NCI-H524 treated with DMSO at 0.1 percent for 48 hours (cell line): ENCODE data around the gene PPP6R3.
"Not testable (repeated sequence)": the region's sequence is repeated elsewhere in the genome, so short reads cannot be mapped to it uniquely, and the experiment has no call there.

ENCODE experiments used
- DNase-seq: peaks from one replicate; lab custom pipeline; 2025; lab: John Stamatoyannopoulos, UW

Gene PPP6R3

DNA sequence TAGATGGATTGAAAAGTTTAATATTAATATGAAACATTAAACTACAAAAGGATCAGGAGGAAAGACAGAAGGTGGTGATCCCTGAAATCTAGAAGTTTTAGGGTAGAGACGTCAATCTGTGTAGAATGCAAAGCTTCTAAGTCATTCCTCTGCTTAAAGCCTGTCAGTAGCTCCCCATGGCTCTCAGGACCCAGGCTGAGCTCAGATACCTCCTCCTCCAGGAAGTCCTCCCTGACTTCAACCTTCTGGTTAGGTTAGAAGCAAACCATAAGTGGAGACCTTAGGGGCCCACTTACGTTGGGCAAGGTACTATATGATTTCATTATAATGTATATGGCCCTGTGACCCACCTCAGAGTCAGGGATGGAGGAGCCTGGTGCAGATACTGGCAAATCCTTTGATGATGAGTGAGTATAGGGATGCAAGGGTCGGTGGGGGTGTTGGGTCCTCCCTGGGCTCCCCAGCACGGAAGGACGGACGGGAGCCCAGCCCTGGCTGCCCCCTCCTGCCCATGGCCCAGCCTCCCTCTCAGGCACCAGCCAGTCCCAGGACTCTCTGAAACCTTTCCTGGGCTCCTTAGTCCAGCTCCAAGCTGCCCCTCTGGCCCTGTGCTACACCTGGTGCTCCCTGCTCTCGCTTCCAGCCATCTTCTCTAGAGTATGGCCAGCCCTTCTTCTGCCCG lies 3.2 kb upstream of the PPP6R3 start:
- DNase-seq: no peak

GRCh38 chr11:68457898-68458249 lies 2.7 kb upstream of the PPP6R3 start:
- no peak for DNase-seq

- DNase-seq: not testable (repeated sequence)
Measured at GRCh38 chr11:68458340-68458739, 2.2 kb upstream of the PPP6R3 start.

GRCh38 chr11:68459886-68460740 lies 439 bp upstream of the PPP6R3 start:
- peak; percentile 91 for DNase-seq

GRCh38 chr11:68461575-68461917 lies 994 bp downstream of the PPP6R3 start:
- no peak for DNase-seq

GRCh38 chr11:68463714-68464113 lies 3.2 kb downstream of the PPP6R3 start:
- no peak for DNase-seq

GRCh38 chr11:68467201-68467834 lies 6.8 kb downstream of the PPP6R3 start:
- DNase-seq: no peak

DNA sequence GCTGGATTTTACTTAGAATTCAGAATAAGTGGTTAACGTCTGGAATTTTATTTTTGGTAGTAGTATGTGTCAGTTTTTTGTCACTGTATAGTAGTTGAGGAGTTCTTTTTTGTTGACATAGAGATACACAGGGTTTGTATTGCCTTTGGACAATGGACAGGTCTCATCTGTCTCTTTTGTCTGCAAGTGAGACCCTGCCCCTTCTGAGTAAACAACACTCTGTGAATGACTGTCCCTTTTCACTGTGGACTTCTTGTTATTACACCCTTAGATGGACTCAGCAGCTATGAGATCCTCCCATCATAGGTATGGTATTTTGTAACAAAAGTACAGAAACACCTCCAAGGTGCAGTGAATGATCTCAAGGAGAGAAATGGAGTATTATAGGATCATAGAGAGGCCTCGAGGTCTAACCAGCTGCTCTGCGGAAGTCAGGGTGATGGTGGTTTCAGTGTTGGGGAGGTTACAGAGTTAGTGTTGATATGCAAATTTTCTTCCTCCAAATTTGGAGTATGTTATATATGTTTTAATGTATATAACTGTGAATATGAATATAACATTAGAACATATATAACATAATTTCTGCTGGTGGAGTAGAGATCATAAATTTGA lies 7.8 kb downstream of the PPP6R3 start:
- DNase-seq: no peak

- DNase-seq: no peak
Measured at GRCh38 chr11:68469122-68469521, 8.6 kb downstream of the PPP6R3 start.

- no peak for DNase-seq
Measured at GRCh38 chr11:68469642-68470041, 9.1 kb downstream of the PPP6R3 start.

- DNase-seq: peak; percentile 77
Measured at GRCh38 chr11:68470304-68470811, 9.8 kb downstream of the PPP6R3 start.

- DNase-seq: no peak
Measured at GRCh38 chr11:68471360-68472340, 11.1 kb downstream of the PPP6R3 start.

GRCh38 chr11:68472778-68473177 lies 12.2 kb downstream of the PPP6R3 start:
- no peak for DNase-seq

GRCh38 chr11:68473693-68474092 lies 13.1 kb downstream of the PPP6R3 start:
- no peak for DNase-seq

DNA sequence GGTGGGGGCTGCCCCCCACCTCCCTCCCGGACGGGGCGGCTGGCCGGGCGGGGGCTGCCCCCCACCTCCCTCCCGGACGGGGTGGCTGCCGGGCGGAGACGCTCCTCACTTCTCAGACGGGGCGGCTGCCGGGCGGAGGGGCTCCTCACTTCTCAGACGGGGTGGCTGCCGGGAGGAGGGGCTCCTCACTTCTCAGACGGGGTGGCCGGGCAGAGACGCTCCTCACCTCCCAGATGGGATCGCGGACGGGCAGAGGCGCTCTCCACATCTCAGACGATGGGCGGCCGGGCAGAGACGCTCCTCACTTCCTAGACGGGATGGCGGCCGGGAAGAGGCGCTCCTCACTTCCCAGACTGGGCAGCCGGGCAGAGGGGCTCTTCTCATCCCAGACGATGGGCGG lies 15.1 kb downstream of the PPP6R3 start:
- not testable (repeated sequence) for DNase-seq

- DNase-seq: no peak
Measured at GRCh38 chr11:68479390-68479789, 18.8 kb downstream of the PPP6R3 start.

- no peak for DNase-seq
Measured at GRCh38 chr11:68480193-68480592, 19.6 kb downstream of the PPP6R3 start.

GRCh38 chr11:68480852-68481510 lies 20.4 kb downstream of the PPP6R3 start:
- no peak for DNase-seq

GRCh38 chr11:68481579-68482240 lies 21.2 kb downstream of the PPP6R3 start:
- no peak for DNase-seq

- DNase-seq: no peak
Measured at GRCh38 chr11:68488623-68489022, 28.1 kb downstream of the PPP6R3 start.
